Jurkat, Clone E6-1 (cell line): ENCODE measurements around the gene RNF148. TPM values are rescaled to one million over a fixed set of nuclear protein-coding genes. Genes with fewer than 3 reads are reported as not detected.

ENCODE experiments used
- DNase-seq: peaks from one replicate; pipeline ENCODE4 v3.0.0-alpha.2; 2011; ENCODE audit warnings: low read depth, low spot score
- H3K4me3 ChIP-seq: 2 replicates; pipeline ENCODE4 v1.5.1; 2011; ENCODE audit warnings: mild to moderate bottlenecking, low read length, control low read depth, moderate library complexity
- polyA plus RNA-seq: library from polyadenylated mRNA; unstranded; fragments of >200 nt; gene quantifications from one replicate; pipeline ENCODE4 v1.2.1, GENCODE V29; 2012; ENCODE audit warnings: missing spikeins; ENCODE audit not compliant: insufficient read length, insufficient read depth

RNF148 gene, protein sequence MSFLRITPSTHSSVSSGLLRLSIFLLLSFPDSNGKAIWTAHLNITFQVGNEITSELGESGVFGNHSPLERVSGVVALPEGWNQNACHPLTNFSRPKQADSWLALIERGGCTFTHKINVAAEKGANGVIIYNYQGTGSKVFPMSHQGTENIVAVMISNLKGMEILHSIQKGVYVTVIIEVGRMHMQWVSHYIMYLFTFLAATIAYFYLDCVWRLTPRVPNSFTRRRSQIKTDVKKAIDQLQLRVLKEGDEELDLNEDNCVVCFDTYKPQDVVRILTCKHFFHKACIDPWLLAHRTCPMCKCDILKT
- not detected for polyA plus RNA-seq

DNA sequence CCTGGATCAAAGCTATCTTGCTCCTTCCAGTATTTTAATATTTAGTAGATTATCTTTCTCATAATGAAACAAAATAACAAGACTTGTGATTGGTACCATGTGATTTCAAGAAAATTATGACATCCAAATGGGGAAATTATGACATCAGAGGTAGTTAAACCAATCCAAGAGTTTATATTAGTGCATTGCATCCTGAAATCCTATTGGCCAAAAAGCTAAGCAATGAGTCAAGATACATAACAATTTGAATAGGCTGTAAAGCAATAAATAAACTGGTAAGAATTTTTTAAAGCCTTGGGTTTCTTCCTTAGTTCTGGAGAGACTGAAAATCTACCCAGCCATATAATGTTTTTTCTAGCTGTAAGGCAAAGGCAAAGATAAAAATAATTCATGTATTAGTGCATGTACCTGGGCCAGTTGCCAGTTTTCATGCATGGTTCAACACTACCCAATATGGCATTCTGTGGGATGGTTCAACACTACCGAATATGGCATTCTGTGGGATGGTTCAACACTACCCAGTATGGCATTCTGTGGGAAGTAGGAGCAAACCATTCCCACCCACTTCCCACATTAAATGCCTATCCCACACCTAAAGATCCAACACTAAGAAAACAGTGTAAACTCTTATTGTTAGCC is at the start of gene RNF148:
Gene RNF148, minus strand, starts transcription at position 51 of the 639 bp plus-strand sequence. CDS start 172 bp downstream, outside the sequence.
- DNase-seq, result no peak
- H3K4me3 ChIP-seq, result no peak within 1 kb of the TSS

DNA sequence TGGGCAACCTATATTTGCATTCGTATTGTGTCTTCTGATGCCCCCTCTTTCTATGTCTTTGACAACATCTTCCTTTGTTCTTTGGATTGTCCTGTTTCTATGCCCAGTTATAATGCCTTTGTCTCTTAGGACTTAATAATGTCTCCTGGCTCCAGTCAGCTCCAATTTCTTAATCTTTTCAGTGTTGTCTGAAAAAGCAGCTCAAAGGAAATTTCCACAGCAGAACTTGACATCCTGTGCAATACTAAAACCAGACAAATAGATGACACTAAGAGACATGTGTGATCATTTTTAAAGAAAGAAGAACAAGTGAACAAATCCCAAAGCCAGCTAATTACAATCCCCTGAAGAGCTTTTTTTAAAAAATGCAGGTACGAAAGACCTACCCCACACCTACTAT is 47.7 kb upstream of the RNF148 start:
- no peak for DNase-seq

GRCh38 chr7:122748195-122748594 is 45.5 kb upstream of the RNF148 start:
- no peak overlapping the region for H3K4me3 ChIP-seq
- DNase-seq, result no peak

More for the DNA sequence above, 47.7 kb upstream of the RNF148 start:
- no peak overlapping the region for H3K4me3 ChIP-seq

- no peak for DNase-seq
Measured at GRCh38 chr7:122746948-122747347, 44.2 kb upstream of the RNF148 start.

DNA sequence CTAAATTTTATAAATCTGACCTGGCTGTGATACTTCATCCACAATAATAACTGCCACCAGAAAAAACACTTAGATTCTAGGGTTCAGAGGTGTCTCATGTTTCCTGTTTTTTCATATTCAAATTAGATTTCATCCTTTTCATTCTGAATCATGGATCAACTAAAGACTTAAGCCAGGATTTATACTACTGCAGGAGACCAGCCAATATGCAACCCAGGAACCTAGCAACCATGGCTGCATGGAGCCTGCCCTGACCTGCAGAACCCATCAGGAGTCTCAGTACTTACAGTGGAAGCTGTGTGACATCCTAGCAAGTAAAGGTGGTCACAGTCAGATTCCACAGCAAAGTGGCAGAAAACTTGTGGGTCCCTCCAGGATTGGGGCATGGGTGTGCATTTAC is 40.5 kb upstream of the RNF148 start:
- no peak for DNase-seq

More at GRCh38 chr7:122746948-122747347, 44.2 kb upstream of the RNF148 start:
- H3K4me3 ChIP-seq, result no peak overlapping the region

DNA sequence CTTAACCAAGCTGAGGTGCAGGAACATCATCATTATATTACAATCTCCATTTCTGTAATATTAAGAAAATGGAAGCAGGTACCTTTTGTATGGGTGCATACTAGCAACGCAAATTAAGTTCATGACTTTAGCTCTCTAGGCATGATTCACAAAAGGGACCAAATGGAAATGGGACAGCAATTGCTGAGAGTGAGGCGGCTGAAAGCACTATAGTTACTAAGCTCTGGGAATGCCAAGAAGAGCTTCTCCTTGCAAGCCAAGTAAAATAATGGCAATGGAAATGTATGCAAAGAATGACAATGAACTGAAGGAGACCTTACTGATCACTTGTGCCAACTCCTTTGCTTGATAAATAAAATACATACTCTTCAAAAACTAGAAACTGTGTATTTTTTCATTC is 36.2 kb upstream of the RNF148 start:
- DNase-seq, result no peak
- H3K4me3 ChIP-seq, result no peak overlapping the region

More for the DNA sequence above, 40.5 kb upstream of the RNF148 start:
- no peak overlapping the region for H3K4me3 ChIP-seq

- DNase-seq, result no peak
- no peak overlapping the region for H3K4me3 ChIP-seq
Measured at GRCh38 chr7:122736183-122736582, 33.5 kb upstream of the RNF148 start.

DNA sequence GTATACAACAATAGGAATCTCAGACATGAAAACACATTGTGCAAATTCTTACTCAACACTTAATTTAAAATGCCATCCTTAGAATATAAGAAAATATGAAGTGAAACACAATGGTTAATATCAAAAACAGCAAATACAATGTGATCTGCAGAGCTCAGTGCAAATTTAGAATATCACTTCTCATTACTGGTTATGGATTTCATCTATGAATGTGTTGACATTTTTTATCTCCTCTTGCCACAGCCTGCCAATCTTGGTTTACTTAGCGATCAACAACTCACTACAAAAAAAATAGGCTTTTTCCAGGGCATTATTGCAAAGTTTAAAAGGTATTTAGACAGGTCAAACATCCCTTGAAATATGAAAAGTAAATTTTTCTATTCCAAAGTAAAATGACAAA is 25.0 kb upstream of the RNF148 start:
- no peak for DNase-seq
- no peak overlapping the region for H3K4me3 ChIP-seq

DNA sequence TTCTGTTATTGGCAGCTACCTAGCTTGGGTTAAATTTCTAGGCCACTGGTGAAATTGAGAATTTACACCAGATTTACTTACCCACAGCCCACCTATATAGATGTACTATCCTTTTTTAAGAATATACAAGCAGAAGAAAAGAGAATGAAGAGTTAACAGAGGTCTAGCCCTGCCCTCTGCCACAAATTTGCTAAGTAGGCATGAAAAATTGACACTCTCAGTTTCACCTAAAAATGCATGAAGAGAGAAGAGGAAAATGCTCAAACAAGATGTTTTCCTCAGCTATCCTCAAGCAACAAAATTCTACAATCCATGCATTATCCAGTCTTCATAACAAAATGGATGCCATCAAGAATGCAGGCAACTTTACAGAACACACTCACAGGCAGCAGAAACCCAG is 24.6 kb upstream of the RNF148 start:
- H3K4me3 ChIP-seq, result no peak overlapping the region
- no peak for DNase-seq

DNA sequence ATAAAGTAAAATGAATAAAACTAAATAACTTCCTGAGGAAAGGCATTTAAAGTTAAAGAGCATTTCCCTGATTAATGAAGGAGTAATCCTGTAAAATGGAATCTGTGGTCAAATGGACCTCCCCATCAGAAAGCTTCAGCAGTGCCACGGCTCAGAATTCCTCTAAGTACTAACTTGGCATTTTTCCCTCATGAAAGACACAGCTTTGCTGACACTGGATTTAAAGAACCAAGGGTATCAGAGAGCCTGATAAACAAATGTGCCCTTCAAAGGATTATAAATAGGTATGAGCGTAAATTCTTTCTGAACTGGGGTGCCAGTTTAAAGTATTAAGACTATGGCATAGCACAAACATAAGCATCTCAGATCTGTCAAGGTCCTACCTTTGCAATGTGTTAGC is 24.2 kb upstream of the RNF148 start:
- DNase-seq, result no peak
- H3K4me3 ChIP-seq, result no peak overlapping the region

DNA sequence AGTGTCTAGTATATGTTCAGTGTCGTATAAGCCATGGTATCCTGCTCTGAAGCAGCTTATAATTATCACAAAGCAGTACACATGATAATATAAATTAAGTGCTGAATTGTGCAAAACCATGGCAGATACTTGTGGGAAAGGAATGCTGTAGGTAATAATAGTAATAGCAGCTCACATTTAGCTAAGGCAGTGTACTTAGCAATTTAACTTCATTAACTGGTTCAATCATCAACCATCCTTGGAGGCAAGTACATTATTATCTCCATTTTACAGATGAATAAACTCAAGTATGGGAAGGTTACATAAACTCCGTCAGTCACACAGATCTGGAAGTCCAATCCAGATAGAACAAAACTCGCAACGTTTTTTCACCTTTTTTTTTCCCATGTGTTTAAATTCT is 21.6 kb upstream of the RNF148 start:
- no peak for DNase-seq
- no peak overlapping the region for H3K4me3 ChIP-seq

GRCh38 chr7:122719010-122719578 is 16.4 kb upstream of the RNF148 start:
- no peak for DNase-seq
- no peak overlapping the region for H3K4me3 ChIP-seq

DNA sequence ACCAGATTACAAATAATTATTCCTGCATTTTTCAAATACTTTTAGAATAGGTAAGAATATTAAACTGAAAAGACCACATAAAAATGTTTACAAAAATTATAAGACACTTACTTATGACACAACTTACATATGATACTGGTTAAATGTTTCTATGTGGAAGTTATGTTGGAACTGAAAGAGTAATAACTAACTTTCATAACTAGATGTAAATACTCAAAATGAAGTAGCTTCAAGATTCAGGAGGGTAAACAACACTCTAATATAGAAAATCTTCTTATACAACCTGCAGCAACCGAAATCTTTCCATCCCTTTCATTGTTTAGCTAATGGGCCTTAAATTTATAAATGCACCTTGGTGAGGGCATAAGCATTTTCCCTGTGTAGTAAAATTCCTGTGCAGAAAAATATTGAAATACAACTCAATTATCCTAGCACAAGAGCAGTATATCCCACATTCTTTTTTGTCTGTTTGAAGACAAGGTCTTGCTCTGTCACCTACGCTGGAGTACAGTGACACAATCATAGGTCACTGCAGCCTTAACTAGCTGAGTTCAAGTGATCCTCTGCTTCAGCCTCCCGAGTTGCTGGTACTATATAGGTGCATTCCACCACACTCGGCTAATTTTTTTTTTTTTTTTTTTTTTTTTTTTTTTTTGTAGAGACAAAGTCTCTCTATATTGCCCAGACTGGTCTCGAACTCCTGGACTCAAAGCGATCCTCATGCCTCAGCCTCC is 14.8 kb upstream of the RNF148 start:
- no peak overlapping the region for H3K4me3 ChIP-seq
- DNase-seq, result no peak

- DNase-seq, result no peak
- no peak overlapping the region for H3K4me3 ChIP-seq
Measured at GRCh38 chr7:122715183-122715582, 12.5 kb upstream of the RNF148 start.

DNA sequence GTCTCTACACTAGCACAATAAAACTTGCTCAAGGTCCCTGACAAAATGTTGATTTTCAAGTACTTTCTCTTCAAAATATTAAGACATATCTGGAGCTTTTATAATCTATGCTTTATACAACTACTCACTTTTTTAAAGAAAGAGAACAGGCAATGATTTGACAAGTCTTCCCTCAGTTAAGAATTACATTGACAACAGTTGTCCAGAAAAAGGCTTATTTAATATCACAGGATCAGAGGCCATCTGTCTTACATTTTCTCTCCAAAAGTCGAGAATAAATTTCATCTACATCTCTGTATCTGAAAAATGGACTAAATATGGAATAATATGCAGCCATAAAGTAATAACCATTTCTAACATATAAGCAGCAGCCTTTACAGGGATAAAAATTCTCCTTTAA is 8.2 kb upstream of the RNF148 start:
- DNase-seq, result no peak
- H3K4me3 ChIP-seq, result no peak overlapping the region

DNA sequence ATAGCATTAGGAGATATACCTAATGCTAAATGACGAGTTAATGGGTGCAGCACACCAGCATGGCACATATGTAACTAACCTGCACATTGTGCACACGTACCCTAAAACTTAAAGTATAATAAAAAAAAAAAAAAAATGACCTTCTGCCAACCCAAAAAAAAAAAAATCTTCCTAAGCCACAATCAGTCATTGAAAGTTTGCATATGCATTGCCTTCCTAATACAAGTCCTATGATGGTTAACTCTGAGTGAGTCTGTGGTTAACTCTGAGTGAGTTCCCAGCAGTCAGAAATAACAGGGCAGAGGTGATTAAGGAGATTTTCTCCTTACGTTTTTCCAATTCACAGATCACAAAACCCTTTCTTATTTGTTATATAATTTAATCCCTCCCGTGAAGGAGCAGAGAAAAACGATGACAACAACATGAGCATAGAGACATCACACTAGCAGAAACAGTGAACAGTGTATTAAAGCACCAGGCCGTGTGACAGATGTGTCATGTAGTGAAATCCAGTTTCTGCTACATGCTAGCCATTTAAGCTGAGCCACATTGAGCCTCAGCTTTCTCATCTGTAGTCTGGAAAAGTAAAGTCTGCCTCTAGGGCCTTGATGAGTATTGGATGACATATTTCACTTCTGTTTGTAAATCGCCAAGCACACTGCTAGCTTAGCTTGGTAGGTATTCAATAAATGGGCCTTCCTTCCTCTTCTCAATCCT is 7.4 kb upstream of the RNF148 start:
- H3K4me3 ChIP-seq, result no peak overlapping the region
- no peak for DNase-seq

GRCh38 chr7:122706836-122707235 is 4.1 kb upstream of the RNF148 start:
- no peak overlapping the region for H3K4me3 ChIP-seq
- DNase-seq, result no peak

DNA sequence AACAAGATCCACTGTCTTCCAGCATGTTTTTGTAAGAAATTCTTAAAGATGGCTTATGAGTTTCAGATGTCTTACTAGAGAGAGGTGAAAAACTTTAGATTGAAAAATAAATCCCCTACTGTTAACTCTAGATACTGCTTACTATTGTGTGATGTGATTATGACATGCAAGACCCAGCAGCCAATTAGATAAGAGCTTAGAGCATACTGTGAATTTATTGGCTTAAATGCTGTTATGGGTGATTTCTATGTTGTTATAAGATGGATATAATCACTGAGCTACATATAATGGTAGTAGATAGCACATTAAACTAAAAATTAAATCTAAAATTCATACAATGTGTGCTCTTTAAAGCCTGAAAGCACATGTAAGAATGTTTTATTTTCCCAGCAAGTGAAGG is 3.7 kb downstream of the RNF148 start, which contains the start of gene RNF133:
Gene RNF133, minus strand, starts transcription at position 101 of the 400 bp plus-strand sequence. CDS start 199 bp downstream, outside the sequence.
- DNase-seq, result no peak

DNA sequence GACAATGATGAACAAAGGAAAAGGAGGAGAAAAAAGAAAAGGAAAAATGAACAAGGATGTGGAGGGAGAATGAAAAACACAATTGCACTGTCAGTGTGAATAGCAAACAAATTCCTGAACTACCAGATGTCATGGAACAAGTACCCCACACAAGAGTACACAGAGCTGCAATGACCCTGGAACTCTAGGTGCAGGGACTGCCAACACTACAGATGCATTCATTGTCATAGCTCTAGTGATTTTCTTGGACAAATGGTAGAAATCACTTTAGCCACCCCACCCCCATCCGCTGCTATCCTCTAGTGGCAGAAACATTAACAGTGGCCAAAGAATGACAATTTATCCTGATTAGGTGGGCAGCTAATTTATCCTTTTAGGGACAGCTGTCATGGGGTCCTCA is 6.9 kb downstream of the RNF148 start:
- no peak overlapping the region for H3K4me3 ChIP-seq
- no peak for DNase-seq

More for the DNA sequence above, 3.7 kb downstream of the RNF148 start, which contains the start of gene RNF133:
- no peak within 1 kb of the TSS for H3K4me3 ChIP-seq
